Nephron progenitor cell (in vitro differentiated cells): ENCODE results near the gene ZNF236.

Source experiments
- DNase-seq: peaks from one replicate; pipeline ENCODE4 v3.0.0; 2021
- H3K27ac Mint-ChIP-seq: 2 replicates; pipeline ENCODE4 v1.8.0; 2021; ENCODE audit warnings: mild to moderate bottlenecking, moderate library complexity, mixed read lengths
- H3K27me3 Mint-ChIP-seq: 2 replicates; pipeline ENCODE4 v1.8.0; 2021; ENCODE audit warnings: mild to moderate bottlenecking, low read depth, mixed read lengths; ENCODE audit not compliant: poor library complexity
- H3K36me3 Mint-ChIP-seq: 2 replicates; pipeline ENCODE4 v1.8.0; 2021; ENCODE audit warnings: low read depth, mixed read lengths
- H3K4me1 Mint-ChIP-seq: 2 replicates; pipeline ENCODE4 v1.8.0; 2021; ENCODE audit warnings: mixed read lengths
- H3K4me3 Mint-ChIP-seq: 2 replicates; pipeline ENCODE4 v1.8.0; 2021; ENCODE audit warnings: mild to moderate bottlenecking, moderate library complexity, mixed read lengths
- H3K9me3 Mint-ChIP-seq: 2 replicates; pipeline ENCODE4 v1.8.0; 2021; ENCODE audit warnings: mild to moderate bottlenecking, moderate library complexity, mixed read lengths
- TF ChIP-seq, protein P1 (sequence below): fragments of 200-600 bp; sonication (generic); IDR thresholded peaks from 2 replicates; pipeline ENCODE4 v1.5.0; 2021; ENCODE audit warnings: antibody characterized with exemption

ZNF236 gene

DNA sequence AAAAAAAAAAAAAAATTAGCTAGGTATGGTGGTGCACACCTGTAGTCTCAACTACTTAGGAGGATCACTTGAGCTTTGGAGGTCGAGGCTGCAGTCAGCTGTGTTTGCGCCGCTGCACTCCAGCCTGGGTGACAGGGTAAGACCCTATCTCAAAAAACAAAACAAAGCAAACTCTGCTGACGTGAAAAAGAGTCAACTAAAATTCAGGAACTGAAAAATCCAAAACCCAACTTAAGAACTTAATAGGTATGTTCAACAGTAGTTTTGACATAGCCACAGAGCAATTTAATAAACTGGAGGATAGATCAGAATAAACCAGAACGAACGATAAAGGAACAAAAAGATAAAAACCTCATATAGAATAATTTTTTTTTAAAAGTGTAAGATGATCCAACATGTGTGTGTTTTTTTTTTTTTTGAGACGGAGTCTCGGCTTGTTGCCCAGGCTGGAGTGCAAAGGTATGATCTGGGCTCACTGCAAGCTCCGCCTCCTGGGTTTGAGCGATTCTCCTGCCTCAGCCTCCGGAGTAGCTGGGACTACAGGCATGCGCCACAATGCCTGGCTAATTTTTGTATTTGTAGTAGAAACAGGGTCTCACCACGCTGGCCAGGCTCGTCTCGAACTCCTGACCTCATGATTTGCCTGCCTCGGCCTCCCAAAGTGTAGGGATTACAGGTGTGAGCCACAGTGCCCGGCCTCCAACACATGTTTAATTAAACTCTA lies 4.3 kb upstream of the ZNF236 start:
- Mint-ChIP-seq H3K36me3 (peaks cover 52% of the 10 kb centered on the region), H3K27ac (no peak overlapping the region), H3K4me1 (peaks cover 27% of the 10 kb centered on the region), H3K9me3 (peaks cover 10% of the 10 kb centered on the region), H3K27me3 (no peaks in the 10 kb centered on the region), H3K4me3 (no peak overlapping the region)
- DNase-seq: no peak
- TF ChIP-seq, protein P1, sequence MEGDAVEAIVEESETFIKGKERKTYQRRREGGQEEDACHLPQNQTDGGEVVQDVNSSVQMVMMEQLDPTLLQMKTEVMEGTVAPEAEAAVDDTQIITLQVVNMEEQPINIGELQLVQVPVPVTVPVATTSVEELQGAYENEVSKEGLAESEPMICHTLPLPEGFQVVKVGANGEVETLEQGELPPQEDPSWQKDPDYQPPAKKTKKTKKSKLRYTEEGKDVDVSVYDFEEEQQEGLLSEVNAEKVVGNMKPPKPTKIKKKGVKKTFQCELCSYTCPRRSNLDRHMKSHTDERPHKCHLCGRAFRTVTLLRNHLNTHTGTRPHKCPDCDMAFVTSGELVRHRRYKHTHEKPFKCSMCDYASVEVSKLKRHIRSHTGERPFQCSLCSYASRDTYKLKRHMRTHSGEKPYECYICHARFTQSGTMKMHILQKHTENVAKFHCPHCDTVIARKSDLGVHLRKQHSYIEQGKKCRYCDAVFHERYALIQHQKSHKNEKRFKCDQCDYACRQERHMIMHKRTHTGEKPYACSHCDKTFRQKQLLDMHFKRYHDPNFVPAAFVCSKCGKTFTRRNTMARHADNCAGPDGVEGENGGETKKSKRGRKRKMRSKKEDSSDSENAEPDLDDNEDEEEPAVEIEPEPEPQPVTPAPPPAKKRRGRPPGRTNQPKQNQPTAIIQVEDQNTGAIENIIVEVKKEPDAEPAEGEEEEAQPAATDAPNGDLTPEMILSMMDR: no peak

- H3K27ac Mint-ChIP-seq: no peak overlapping the region
- no peak for DNase-seq
- H3K27me3 Mint-ChIP-seq: no peaks in the 10 kb centered on the region
- H3K4me3 Mint-ChIP-seq: peak overlapping the region; percentile 44
- H3K4me1 Mint-ChIP-seq: peaks cover 41% of the 10 kb centered on the region
- peaks cover 10% of the 10 kb centered on the region for H3K9me3 Mint-ChIP-seq
- TF ChIP-seq, protein P1: no peak
- H3K36me3 Mint-ChIP-seq: peaks cover 48% of the 10 kb centered on the region
Observed at GRCh38 chr18:76819411-76820136, 2.8 kb upstream of the ZNF236 start.

DNA sequence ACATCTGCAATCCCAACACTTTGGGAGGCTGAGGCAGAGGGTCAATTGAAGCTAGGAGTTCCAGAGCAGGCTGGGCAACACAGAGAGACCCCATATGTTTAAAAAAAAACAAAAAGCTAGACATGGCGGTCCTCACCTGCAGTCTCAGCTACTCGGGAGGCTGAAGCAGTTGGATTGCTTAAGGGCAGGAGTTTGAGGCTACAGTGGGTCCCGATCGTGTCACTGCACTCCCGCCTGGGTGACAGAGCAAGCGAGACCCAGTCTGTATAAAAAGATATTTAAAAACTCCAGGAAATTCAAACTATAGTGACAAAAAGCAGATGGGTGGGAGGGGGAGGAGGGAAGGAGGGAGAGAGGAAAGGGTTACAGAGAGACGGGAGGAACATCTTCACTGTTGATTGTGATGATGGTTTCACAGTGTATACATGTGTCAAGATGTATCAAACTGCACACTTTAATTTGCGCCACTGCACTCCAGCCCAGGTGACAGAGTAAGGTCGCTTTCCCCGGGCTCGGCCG lies 942 bp upstream of the ZNF236 start:
- TF ChIP-seq, protein P1: no peak
- Mint-ChIP-seq H3K27ac (peak overlapping the region; percentile 82), H3K27me3 (no peaks in the 10 kb centered on the region), H3K4me3 (peak overlapping the region; percentile 82), H3K36me3 (peaks cover 41% of the 10 kb centered on the region), H3K9me3 (peaks cover 10% of the 10 kb centered on the region), H3K4me1 (peaks cover 48% of the 10 kb centered on the region)
- DNase-seq: no peak

DNA sequence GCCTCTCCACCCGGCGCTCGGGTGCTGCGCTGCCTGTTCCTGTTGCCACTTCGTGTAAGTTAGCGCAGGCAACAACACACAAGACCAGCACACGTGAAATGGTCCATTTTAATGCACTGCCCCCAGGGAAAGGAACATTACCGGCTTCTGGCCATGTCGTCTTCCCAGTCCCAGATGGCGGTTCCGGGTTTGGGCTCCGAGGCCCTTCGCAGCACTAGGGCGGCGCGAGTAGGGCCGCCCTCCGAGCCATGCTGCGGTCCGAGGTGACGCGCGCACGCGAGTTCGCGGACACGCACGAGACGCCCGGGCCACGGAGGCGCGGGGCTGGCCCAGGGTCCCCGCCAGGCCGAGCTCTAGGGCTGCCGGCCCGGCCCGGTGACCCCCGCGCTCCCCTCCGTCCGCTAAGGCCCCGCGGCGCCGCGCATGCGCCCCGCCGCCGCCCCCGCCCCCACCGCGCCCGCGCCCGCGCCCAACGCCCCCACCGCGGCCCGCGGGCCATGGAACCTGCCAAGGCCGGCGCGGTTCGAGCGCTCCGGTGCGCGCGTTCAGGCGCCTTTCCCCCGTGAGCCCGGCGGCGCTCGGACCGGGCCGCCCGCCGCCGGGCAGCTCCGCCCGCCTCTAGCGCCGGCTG lies 367 bp upstream of the ZNF236 start:
- Mint-ChIP-seq H3K4me1 (peaks cover 48% of the 10 kb centered on the region), H3K9me3 (peaks cover 10% of the 10 kb centered on the region), H3K27ac (peak overlapping the region; percentile 82), H3K36me3 (peaks cover 35% of the 10 kb centered on the region), H3K27me3 (no peaks in the 10 kb centered on the region), H3K4me3 (peak overlapping the region; percentile 82)
- TF ChIP-seq, protein P1: no peak
- peak; percentile 61 for DNase-seq

GRCh38 chr18:76823161-76823538 lies 793 bp downstream of the ZNF236 start:
- H3K4me1 Mint-ChIP-seq: peaks cover 58% of the 10 kb centered on the region
- no peak for DNase-seq

More at GRCh38 chr18:76823161-76823538, 793 bp downstream of the ZNF236 start:
- Mint-ChIP-seq H3K27ac (peak overlapping the region; percentile 48), H3K36me3 (peaks cover 30% of the 10 kb centered on the region), H3K27me3 (peaks cover 3% of the 10 kb centered on the region), H3K4me3 (peak overlapping the region; percentile 88), H3K9me3 (peaks cover 7% of the 10 kb centered on the region)
- TF ChIP-seq, protein P1: no peak
